22Rv1 (cell line): ENCODE data around the gene DHPS.

Experiments used
- H3K27ac ChIP-seq: fragments of 450-650 bp; 2 replicates; pipeline ENCODE4 v1.5.1; 2017
- ZFX ChIP-seq: fragments of 450-650 bp; IDR thresholded peaks from 2 replicates; pipeline ENCODE4 v1.6.1; 2017; ENCODE audit warnings: antibody characterized with exemption, borderline replicate concordance
- TF ChIP-seq, protein P1 (sequence below): fragments of 450-650 bp; IDR thresholded peaks from 2 replicates; pipeline ENCODE4 v1.5.1; 2017; ENCODE audit warnings: mild to moderate bottlenecking

The DHPS gene

DNA sequence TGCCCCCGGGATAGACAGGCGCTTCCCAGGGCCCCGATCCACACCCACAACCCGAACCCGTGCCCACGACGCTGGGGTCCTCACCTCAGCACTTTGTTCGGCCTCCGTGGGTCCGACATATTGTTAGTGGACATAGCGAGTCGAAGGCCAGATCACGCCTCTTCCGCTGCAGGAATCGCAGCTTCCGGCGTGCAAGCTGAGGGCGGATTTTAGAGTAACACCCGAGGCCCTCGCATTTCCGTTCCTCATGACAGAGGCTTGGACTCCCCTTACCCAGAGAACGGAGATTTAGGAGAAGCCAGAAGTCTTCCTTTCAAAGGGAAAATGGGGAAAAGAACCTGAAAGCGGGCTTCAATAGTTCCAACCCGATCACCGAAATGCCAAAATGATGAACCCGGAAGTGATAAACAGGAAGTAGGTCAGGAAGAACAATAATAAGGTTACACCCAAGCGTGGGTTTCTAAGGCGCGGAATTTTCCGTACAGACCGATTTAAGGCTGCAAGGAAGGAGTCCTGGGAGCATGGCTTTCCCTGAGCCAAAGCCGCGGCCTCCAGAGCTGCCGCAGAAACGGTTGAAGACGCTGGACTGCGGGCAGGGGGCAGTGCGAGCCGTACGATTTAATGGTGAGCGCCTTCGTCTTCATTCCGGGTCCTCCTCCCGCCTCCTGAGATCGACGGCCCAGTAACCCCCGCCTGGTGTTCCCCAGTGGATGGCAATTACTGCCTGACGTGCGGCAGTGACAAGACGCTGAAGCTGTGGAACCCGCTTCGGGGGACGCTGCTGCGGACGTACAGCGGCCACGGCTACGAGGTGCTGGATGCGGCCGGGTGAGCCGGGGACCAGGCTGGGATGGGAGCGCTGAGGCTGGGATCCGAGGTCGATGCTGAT lies 12.2 kb downstream of the DHPS start:
- TF ChIP-seq, protein P1, sequence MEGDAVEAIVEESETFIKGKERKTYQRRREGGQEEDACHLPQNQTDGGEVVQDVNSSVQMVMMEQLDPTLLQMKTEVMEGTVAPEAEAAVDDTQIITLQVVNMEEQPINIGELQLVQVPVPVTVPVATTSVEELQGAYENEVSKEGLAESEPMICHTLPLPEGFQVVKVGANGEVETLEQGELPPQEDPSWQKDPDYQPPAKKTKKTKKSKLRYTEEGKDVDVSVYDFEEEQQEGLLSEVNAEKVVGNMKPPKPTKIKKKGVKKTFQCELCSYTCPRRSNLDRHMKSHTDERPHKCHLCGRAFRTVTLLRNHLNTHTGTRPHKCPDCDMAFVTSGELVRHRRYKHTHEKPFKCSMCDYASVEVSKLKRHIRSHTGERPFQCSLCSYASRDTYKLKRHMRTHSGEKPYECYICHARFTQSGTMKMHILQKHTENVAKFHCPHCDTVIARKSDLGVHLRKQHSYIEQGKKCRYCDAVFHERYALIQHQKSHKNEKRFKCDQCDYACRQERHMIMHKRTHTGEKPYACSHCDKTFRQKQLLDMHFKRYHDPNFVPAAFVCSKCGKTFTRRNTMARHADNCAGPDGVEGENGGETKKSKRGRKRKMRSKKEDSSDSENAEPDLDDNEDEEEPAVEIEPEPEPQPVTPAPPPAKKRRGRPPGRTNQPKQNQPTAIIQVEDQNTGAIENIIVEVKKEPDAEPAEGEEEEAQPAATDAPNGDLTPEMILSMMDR, result no peak
- no peak for TF ChIP-seq ZFX
- peak overlapping the region; percentile 90 for H3K27ac ChIP-seq

DNA sequence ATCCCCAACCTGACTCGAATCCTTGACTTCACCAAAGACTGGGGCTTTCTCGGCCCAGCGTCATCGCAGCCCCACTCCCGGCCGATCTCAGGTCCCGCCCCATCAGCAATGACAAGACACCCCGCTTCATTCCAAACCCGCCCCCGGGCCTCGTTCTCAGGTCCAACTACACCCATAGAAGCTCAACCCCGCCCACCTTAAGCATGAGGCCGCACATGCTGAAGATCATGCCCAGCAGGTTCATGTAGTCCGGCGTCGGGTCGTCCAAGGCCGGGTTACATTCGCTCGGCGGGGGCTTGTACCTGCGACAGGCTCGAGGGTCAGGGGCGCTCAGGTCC lies 12.8 kb downstream of the DHPS start:
- peak overlapping the region; percentile 90 for H3K27ac ChIP-seq
- TF ChIP-seq, protein P1, result no peak
- no peak for TF ChIP-seq ZFX

DNA sequence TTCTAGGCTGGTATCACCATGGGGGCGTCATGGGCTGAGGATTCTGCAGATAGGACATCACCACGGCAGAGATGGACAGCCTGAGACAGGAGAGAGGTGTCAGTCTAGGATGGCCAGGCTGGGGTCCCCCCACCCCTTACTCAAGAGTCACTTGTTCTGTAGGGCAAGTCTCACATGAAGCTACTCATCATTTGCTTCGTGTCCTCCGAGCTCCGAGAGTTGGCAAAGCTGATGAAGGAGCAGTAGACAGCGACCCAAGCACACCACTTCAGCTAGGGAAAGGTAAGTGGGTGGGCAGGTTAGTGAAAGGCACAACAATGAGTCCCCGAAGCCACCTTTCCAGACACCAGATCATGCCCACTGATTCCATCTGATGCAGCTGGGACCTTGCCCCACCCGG lies 13.3 kb downstream of the DHPS start:
- no peak for TF ChIP-seq ZFX
- TF ChIP-seq, protein P1, result no peak
- H3K27ac ChIP-seq, result peak overlapping the region; percentile 90

DNA sequence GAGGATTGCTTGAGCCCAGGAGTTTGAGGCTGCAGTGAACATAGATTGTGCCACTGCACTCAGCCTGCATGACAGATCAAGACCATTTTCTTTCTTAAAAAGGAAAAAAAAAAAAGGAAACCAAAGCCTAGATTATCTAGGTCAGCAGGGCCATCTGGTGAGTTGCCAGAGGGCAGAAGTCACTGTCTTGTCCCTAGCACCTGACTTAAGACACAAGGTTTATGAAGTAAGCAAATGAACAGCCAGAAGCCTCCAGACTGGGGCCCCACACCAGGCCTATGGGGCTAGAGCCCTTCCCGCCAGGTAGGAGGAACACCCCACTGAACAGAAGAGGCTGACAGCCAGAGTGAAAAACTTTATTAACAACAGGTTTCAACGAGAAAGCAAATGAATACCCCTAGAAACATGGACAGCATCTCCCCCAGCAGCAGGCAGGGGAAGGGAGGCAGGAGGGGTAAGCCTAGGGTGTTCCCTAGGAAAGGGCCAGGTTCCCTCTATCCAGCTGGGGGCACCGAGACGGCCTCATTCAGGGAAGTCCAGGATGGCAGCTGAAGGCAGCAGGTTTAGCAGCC lies 13.9 kb downstream of the DHPS start:
- H3K27ac ChIP-seq, result peak overlapping the region; percentile 90
- TF ChIP-seq, protein P1, result no peak
- TF ChIP-seq ZFX, result no peak

DNA sequence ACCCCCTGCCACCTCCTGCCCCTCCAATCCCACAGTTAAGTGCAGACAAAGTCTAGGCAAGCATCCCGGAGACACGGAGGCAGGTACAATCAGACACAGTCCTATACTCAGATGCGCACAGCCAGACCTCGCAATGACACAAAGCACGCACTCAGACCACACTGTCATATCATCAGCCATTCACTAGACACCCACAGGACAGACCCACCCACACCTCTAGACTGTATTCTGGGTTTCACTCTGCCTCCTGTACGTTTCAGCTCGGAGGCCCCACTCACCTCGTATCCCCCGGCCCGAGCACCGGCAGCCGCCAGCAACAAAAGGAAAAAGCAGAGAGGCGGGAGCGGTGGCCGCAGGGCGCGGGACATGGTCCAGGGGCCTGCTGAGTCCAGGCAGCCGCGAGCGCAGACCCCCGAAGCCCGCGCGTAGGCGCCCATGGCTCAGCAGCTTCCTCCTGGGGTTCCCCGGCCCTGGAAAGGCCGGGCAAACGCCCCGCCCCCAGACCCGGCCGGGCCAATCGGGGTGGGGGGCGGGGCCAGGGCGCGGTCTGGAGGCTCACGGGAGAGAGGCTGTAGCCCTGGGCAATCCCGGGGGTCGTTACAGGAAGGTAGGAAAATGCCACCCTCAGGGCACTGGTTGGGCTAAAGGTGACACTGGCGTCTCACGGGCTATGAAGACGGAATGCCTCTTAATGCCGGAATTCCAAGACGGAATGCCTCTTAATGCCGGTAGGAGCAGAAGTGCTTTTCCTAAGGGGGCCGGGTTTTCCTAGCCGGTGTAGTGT lies 15.2 kb downstream of the DHPS start, which contains the start of the genes MAN2B1 and WDR83:
Gene MAN2B1, minus strand, starts transcription at position 478 of the 784 bp plus-strand sequence. Its CDS starts 41 bp downstream, at position 437.
Gene WDR83, plus strand, starts transcription at position 543 of the 784 bp plus-strand sequence. CDS start 2,984 bp downstream, outside the sequence.
- TF ChIP-seq ZFX, result no peak
- TF ChIP-seq, protein P1, result no peak
- H3K27ac ChIP-seq, result peak within 1 kb of the TSS; percentile 90

DNA sequence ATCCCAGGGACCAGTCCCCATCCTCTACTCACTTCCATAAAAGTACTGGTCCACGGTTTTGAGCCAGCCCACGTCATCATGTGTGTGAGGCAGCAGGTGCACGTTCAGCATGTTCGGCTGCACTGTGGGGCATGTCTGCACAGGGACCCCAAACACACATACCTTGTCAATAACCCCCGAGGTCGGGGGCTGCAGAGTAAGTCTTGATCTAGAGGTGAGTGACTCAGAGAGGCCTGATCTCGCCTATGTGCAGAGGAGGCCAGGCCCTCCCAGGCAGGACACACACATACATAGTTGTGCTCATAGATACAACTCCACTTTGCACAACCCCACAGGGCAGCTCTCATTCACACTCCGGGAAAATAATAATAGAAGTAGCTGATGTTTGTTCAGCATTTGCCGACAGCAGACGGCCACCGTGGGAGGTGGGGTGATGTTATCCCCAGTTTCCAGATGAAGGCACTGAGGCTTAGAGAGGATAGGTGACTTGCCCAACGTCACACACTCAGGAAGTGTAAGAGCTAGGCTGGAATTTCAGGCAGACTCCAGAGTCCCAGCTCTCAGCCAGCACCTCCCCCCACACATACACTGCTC lies 15.9 kb downstream of the DHPS start:
- no peak for TF ChIP-seq ZFX
- TF ChIP-seq, protein P1, result no peak
- H3K27ac ChIP-seq, result peak overlapping the region; percentile 90
